Loucy (cell line): ENCODE measurements around the gene CARD6.
"Not testable (repeated sequence)": the region's sequence is repeated elsewhere in the genome, so short reads cannot be mapped to it uniquely, and the experiment has no call there.

Source experiments
- H2AFZ ChIP-seq: fragments of 200-600 bp; sonication (generic); 2 replicates; pipeline ENCODE4 v1.6.0; 2016; ENCODE audit warnings: antibody characterized with exemption, mild to moderate bottlenecking, low read length, moderate library complexity
- H3F3A ChIP-seq: fragments of 200-600 bp; 2 replicates; pipeline ENCODE4 v1.6.0; 2016; ENCODE audit warnings: antibody characterized with exemption, low read depth, mild to moderate bottlenecking
- H3K27me3 ChIP-seq: fragments of 200-600 bp; sonication (generic); 2 replicates; pipeline ENCODE4 v1.6.1; 2014; ENCODE audit warnings: low read length, mild to moderate bottlenecking; ENCODE audit not compliant: insufficient read depth, poor library complexity, severe bottlenecking
- H3K36me3 ChIP-seq: fragments of 200-600 bp; sonication (generic); 2 replicates; pipeline ENCODE4 v1.6.1; 2016; ENCODE audit warnings: low read length; ENCODE audit not compliant: insufficient read depth
- H3K4me1 ChIP-seq: fragments of 200-600 bp; sonication (generic); 2 replicates; pipeline ENCODE4 v1.5.1; 2014; ENCODE audit warnings: low read length, mild to moderate bottlenecking; ENCODE audit not compliant: insufficient read depth, poor library complexity, severe bottlenecking
- H3K4me2 ChIP-seq: fragments of 200-600 bp; sonication (generic); 2 replicates; pipeline ENCODE4 v1.6.0; 2014; ENCODE audit warnings: antibody characterized with exemption, low read length, low read depth, mild to moderate bottlenecking; ENCODE audit not compliant: poor library complexity, severe bottlenecking
- H3K4me3 ChIP-seq: fragments of 200-600 bp; sonication (generic); 2 replicates; pipeline ENCODE4 v1.5.1; 2014; ENCODE audit warnings: low read length, mild to moderate bottlenecking, mixed read lengths; ENCODE audit not compliant: poor library complexity, severe bottlenecking
- H3K79me2 ChIP-seq: fragments of 200-600 bp; sonication (generic); 2 replicates; pipeline ENCODE4 v1.6.1; 2014; ENCODE audit warnings: low read length; ENCODE audit not compliant: insufficient read depth
- H3K9ac ChIP-seq: fragments of 200-600 bp; sonication (generic); 2 replicates; pipeline ENCODE4 v1.6.0; 2014; ENCODE audit warnings: mild to moderate bottlenecking, low read depth, low read length, moderate library complexity; ENCODE audit not compliant: poor library complexity, severe bottlenecking
- H3K9me2 ChIP-seq: fragments of 200-600 bp; sonication (generic); replicated peaks from 2 replicates; pipeline ENCODE4 v1.6.1; 2016; ENCODE audit warnings: low read depth, low read length, mixed read lengths
- H3K9me3 ChIP-seq: fragments of 200-600 bp; sonication (generic); 2 replicates; pipeline ENCODE4 v1.6.1; 2014; ENCODE audit warnings: mild to moderate bottlenecking, antibody characterized with exemption, low read length, low read depth; ENCODE audit not compliant: insufficient read depth
- H4K20me1 ChIP-seq: fragments of 200-600 bp; sonication (generic); 2 replicates; pipeline ENCODE4 v1.6.0; 2014; ENCODE audit warnings: antibody characterized with exemption, low read length, mild to moderate bottlenecking; ENCODE audit not compliant: insufficient read depth, poor library complexity, severe bottlenecking
- EZH2phosphoT487 ChIP-seq: fragments of 200-600 bp; IDR thresholded peaks from 2 replicates; pipeline ENCODE4 v1.6.1; 2018; ENCODE audit warnings: antibody characterized with exemption, mild to moderate bottlenecking, moderate library complexity, borderline replicate concordance
- TF ChIP-seq, protein P1 (sequence below): fragments of 200-600 bp; sonication (generic); conservative IDR thresholded peaks from 2 replicates; pipeline ENCODE4 v1.5.1; 2014; ENCODE audit warnings: mild to moderate bottlenecking, antibody characterized with exemption, low read length

CARD6 gene

DNA sequence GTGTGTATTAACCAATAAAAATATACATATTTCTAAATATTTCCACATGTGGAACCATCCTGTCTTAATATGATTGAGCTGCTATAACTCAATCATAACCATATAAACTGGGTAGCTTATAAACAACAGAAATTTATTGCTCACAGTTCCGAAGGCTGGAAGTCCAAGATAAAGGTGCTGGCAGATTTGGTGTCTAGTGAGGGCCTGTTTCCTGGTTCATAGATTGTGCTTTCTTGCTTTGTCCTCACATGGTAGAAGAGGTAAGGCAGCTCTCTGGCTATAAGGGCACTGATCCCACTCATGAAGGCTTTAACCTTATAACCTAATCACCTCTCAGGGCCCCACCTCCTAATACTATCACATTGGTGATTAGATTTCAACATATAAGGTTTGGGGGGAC lies 29.0 kb upstream of the CARD6 start:
- Histone ChIP-seq H3K9me3 (no peaks in the 10 kb centered on the region), H3K4me1 (no peaks in the 10 kb centered on the region), H3K27me3 (no peaks in the 10 kb centered on the region), H3K4me2 (no peak overlapping the region), H2AFZ (no peak overlapping the region), H3K9me2 (no peaks in the 10 kb centered on the region), H3K36me3 (no peaks in the 10 kb centered on the region), H3K4me3 (no peak overlapping the region), H4K20me1 (no peaks in the 10 kb centered on the region), H3K9ac (no peak overlapping the region), H3K79me2 (no peaks in the 10 kb centered on the region), H3F3A (no peaks in the 10 kb centered on the region)
- no peak for TF ChIP-seq EZH2phosphoT487
- TF ChIP-seq, protein P1, sequence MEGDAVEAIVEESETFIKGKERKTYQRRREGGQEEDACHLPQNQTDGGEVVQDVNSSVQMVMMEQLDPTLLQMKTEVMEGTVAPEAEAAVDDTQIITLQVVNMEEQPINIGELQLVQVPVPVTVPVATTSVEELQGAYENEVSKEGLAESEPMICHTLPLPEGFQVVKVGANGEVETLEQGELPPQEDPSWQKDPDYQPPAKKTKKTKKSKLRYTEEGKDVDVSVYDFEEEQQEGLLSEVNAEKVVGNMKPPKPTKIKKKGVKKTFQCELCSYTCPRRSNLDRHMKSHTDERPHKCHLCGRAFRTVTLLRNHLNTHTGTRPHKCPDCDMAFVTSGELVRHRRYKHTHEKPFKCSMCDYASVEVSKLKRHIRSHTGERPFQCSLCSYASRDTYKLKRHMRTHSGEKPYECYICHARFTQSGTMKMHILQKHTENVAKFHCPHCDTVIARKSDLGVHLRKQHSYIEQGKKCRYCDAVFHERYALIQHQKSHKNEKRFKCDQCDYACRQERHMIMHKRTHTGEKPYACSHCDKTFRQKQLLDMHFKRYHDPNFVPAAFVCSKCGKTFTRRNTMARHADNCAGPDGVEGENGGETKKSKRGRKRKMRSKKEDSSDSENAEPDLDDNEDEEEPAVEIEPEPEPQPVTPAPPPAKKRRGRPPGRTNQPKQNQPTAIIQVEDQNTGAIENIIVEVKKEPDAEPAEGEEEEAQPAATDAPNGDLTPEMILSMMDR: no peak

DNA sequence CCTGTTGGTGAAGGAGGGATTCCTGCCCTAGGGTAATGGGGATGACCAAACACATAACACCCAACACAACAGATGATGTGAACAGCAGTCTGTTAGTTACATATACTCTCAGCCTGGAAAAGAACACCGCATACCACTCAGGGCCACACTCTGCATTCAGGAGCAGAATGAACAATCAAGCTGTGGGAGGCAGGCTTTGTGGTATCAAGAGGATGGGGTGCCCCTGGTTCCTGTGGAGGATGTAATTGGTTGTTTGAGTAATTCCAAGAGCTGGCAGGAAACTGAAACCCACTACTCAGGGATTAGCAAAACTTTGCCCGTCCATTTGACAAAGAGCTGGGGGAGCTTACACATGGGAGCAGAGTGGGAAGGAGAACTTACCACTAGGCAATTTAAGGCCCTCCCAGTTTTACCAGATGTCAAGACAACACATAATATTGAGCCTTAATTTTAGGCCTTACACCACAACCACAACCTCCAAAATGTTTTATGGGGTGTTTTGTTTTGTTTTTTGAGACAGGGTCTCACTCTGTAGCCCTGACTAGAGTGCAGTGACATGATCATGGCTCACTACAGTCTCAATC lies 27.4 kb upstream of the CARD6 start:
- no peak for TF ChIP-seq EZH2phosphoT487
- TF ChIP-seq, protein P1: no peak
- H2AFZ ChIP-seq: no peak overlapping the region

DNA sequence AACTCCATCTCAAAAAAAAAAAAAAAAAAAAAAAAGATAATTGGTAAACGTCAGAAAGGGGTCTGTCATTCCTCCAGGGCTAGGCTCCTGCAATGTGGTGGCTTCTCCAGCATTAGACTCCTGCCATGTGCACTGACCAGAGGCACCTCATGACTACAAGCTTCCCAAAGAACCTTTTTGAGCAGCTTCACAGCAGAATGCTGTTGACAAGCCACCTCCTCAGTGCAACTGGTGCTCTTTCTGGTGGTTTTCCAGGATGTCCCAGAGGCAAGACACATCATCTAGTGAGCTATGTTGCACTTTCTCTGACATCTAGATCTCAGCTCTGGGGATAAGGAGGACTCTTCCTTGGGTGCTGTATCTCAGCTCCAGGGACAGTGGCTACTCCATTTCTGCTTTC lies 17.7 kb upstream of the CARD6 start:
- Histone ChIP-seq H3K9me3 (no peaks in the 10 kb centered on the region), H3K27me3 (no peaks in the 10 kb centered on the region), H3K9me2 (no peaks in the 10 kb centered on the region), H3K4me1 (no peaks in the 10 kb centered on the region), H3K36me3 (peaks cover 23% of the 10 kb centered on the region), H3K79me2 (peaks cover 2% of the 10 kb centered on the region; the same call in 1 of the 2 replicates), H3K4me2 (no peak overlapping the region), H2AFZ (no peak overlapping the region), H3K9ac (no peak overlapping the region), H4K20me1 (peaks cover 13% of the 10 kb centered on the region), H3K4me3 (no peak overlapping the region), H3F3A (peaks cover 4% of the 10 kb centered on the region; the same call in 1 of the 2 replicates)
- TF ChIP-seq, protein P1: no peak
- no peak for TF ChIP-seq EZH2phosphoT487

More for the DNA sequence above, 27.4 kb upstream of the CARD6 start:
- H3K9me3 ChIP-seq: no peaks in the 10 kb centered on the region
- no peaks in the 10 kb centered on the region for H3K79me2 ChIP-seq
- H3K4me1 ChIP-seq: no peaks in the 10 kb centered on the region
- H3K36me3 ChIP-seq: no peaks in the 10 kb centered on the region
- H3K4me3 ChIP-seq: no peak overlapping the region
- no peaks in the 10 kb centered on the region for H3K27me3 ChIP-seq
- no peak overlapping the region for H3K9ac ChIP-seq
- no peaks in the 10 kb centered on the region for H3F3A ChIP-seq
- no peaks in the 10 kb centered on the region for H3K9me2 ChIP-seq
- no peaks in the 10 kb centered on the region for H4K20me1 ChIP-seq
- H3K4me2 ChIP-seq: no peak overlapping the region

DNA sequence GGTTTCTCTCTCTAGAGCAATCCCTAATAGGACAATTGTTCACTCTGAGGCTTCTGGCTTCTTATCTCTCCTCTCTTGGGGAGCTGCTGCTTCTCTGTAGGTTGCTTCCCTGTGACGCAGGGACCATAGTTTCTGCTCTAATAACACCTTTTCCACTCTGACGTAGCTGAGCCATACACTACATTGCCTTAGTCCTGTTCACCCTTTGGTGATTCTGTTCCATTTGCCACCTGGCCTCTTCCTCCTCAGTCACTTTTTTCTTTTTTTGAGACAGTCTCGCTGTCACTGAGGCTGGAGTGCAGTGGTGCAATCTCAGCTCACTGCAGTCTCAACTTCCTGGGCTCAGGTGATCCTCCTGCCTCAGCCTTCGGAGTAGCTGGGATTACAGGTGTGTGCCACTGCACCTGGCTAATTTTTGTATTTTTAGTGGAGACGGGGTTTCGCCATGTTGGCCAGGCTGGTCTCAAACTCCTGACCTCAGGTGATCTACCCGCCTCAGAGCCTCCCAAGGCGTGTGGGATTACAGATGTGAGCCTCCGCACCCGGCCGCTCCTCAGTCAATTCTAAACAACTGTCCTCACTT lies 15.6 kb upstream of the CARD6 start:
- peaks cover 41% of the 10 kb centered on the region for H3K36me3 ChIP-seq
- H3F3A ChIP-seq: not testable (repeated sequence)
- peaks cover 32% of the 10 kb centered on the region for H4K20me1 ChIP-seq

More for the DNA sequence above, 15.6 kb upstream of the CARD6 start:
- H3K79me2 ChIP-seq: peaks cover 21% of the 10 kb centered on the region
- H3K27me3 ChIP-seq, H3K4me3 ChIP-seq, H2AFZ ChIP-seq, H3K9ac ChIP-seq, H3K4me2 ChIP-seq, H3K9me2 ChIP-seq, H3K9me3 ChIP-seq, H3K4me1 ChIP-seq: not testable (repeated sequence)
